Measurements from ENCODE around the gene KPNA6.

DNA sequence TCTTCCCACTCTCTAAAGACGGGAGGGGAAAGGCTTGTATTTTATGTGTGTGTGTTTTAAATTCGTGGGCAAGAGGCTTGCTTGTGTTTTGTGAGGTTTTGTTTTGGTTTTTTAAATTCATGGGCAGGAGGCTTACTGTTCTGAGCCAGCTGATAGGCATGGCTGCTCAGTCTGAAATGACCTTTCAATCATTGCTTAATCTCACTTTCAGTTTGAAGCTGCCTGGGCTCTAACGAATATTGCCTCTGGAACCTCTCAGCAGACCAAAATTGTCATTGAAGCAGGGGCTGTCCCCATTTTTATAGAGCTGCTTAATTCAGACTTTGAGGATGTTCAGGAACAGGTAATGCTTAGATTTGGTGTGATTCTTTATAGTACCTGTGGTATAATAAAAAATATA is 51.3 kb downstream of the KPNA6 start:
- TF ChIP-seq, protein P1, sequence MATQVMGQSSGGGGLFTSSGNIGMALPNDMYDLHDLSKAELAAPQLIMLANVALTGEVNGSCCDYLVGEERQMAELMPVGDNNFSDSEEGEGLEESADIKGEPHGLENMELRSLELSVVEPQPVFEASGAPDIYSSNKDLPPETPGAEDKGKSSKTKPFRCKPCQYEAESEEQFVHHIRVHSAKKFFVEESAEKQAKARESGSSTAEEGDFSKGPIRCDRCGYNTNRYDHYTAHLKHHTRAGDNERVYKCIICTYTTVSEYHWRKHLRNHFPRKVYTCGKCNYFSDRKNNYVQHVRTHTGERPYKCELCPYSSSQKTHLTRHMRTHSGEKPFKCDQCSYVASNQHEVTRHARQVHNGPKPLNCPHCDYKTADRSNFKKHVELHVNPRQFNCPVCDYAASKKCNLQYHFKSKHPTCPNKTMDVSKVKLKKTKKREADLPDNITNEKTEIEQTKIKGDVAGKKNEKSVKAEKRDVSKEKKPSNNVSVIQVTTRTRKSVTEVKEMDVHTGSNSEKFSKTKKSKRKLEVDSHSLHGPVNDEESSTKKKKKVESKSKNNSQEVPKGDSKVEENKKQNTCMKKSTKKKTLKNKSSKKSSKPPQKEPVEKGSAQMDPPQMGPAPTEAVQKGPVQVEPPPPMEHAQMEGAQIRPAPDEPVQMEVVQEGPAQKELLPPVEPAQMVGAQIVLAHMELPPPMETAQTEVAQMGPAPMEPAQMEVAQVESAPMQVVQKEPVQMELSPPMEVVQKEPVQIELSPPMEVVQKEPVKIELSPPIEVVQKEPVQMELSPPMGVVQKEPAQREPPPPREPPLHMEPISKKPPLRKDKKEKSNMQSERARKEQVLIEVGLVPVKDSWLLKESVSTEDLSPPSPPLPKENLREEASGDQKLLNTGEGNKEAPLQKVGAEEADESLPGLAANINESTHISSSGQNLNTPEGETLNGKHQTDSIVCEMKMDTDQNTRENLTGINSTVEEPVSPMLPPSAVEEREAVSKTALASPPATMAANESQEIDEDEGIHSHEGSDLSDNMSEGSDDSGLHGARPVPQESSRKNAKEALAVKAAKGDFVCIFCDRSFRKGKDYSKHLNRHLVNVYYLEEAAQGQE (IDR thresholded peaks at IDR 0.05; ENCODE audit: insufficient read depth in 1 of 2, low read depth in 2 of 2, low read length in 1 of 2) = no peak
- no peak for TF ChIP-seq CTCF (IDR thresholded peaks at IDR 0.05)
- no peak for TF ChIP-seq POLR2AphosphoS5 (IDR thresholded peaks at IDR 0.05; ENCODE audit: low read depth, low read length)

Measured in Panc1 (cell line).